Measurements from ENCODE around the gene SDK1.

The SDK1 gene

DNA sequence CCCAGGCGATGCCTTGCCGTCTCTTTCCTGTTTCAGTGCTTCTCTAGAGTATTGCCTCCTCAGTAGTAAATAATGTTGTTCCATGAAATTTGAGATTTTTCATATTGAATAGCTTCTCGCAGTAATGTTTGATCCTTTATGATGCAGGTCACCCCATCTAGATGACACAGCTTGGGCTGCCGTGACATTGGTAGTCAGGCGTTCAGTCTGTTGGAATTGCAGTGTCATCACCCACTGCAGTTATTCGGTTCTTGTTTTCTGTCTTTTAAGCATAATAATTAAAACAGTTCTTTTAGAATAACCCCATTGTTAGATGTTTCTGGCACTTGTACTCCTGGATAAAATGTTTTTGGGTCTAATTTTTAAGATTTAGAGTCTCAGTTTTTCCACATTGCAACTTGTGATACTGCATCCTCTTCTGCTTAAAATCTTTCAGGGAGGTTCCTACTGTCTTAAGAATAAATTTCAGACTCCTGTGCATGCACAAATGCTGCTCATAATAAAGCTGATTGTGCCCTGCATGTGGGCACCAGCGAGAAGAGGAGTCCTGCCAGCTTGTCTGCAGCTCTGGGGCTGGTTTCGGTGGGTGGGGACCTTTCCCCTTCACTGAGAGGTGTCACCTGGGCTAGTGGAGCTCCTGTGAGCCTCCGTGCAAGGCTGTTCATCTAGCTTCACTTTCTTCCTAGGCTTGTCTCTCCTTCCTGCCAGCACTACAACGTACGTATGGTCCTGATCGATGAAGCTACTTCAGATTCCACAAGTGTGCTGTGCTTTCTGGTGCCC is 44.8 kb downstream of the SDK1 start:
- no peak for DNase-seq

DNA sequence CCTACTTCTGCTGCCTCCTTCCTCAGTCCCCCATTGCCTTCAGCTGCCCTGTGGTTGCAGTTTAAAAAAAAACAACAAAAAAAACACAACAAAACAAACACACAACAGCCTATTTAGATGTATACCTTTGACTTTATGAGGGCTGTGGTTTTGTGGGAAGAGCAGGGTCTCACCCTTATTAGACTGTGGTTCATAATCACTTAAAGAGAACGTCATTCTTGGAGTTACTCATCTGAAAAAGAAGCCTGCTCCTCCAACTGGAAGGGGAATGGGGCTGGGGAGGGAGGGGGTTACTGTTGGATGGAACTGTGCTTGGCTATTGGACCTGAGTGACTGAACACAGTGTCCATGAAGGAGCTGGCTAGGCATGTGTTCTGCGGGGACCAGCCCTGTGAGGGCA is 48.1 kb downstream of the SDK1 start:
- DNase-seq, result no peak

- DNase-seq, result no peak
These were observed 55.1 kb downstream of the SDK1 start for GRCh38 chr7:3356173-3356572.

DNA sequence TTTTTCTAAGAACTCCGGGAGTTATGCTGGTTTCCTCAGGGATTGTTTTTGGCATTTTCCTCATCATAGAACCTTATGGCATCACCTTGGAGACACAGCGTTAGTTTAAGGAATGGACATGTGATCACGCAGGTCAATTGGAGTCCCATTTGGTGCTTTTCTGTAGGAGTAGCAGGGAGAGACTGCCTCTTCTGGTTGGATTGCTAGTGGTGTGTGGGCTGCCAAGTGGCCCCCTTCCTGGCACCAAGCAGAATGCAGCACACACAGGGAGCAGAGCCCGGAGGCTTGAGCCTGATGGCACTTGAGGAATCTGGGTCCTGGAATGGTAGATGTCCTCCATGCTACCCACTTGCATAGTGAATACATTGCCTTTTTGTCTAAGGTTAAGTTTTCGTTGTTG is 57.9 kb downstream of the SDK1 start:
- DNase-seq, result no peak

DNA sequence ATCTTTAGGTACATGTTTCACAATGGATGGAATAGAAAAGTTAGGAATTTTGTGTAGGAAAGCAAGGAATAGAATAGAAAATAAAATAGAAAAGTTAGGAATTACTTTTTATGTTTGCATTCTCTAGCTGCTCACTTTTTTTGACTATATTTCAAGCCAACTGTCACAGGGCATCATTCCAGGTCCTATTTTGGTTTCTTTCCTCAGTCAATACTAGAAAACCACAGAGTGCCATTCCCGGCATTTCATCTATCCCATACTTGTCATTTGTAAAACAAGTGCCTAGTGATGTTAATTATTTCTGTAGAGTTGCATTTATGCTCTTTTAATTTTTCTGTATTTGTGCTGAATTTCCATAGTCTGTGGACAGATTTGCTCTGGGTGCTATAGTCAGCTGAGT is 66.2 kb downstream of the SDK1 start:
- no peak for DNase-seq

GRCh38 chr7:3370068-3370830 is 69.2 kb downstream of the SDK1 start:
- DNase-seq, result no peak

- DNase-seq, result no peak
These were observed 69.9 kb downstream of the SDK1 start for GRCh38 chr7:3370921-3371320.

- no peak for DNase-seq
These were observed 70.5 kb downstream of the SDK1 start for GRCh38 chr7:3371601-3372000.

GRCh38 chr7:3374239-3374638 is 73.2 kb downstream of the SDK1 start:
- DNase-seq, result no peak

- DNase-seq, result no peak
These were observed 77.5 kb downstream of the SDK1 start for GRCh38 chr7:3378390-3379150.

GRCh38 chr7:3380034-3380433 is 79.0 kb downstream of the SDK1 start:
- no peak for DNase-seq

GRCh38 chr7:3380886-3381685 is 80.0 kb downstream of the SDK1 start:
- no peak for DNase-seq

DNA sequence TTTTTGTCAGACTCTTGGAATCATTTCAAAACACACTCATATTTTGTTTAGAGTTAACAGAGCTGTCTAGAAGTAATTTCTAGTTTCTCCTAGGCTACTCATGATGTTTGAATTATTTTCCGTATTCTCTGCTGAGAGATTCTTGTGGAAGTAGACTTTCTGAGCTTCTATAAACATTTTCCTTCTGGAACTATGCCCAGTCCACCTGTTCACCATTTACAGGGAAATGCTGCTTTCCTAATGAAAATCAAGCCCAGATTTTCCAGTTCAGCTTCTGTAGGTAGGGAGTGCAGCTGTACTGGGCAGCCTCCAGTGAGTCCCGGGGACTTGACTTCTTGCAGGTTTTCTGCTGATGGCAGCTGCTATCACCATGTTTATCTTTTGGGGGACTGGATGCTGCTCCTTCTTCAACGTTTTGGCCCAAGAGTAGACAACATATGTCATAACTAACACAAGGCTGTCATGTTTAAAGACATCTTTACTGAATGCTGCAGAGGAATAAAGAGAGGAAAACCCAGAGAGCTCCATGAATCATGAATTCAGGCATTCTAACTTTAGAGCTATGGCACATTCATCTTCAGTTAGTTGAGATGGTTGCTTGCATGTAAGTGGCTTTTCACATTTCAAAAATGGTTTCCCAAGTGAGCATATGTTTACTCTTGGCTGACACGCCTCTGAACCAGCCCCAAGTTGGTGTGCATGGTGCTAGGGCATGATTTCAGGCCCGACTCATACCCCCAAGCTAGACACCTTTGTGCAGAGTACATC is 85.6 kb downstream of the SDK1 start:
- DNase-seq, result no peak

- no peak for DNase-seq
These were observed 92.8 kb downstream of the SDK1 start for GRCh38 chr7:3393862-3394261.

DNA sequence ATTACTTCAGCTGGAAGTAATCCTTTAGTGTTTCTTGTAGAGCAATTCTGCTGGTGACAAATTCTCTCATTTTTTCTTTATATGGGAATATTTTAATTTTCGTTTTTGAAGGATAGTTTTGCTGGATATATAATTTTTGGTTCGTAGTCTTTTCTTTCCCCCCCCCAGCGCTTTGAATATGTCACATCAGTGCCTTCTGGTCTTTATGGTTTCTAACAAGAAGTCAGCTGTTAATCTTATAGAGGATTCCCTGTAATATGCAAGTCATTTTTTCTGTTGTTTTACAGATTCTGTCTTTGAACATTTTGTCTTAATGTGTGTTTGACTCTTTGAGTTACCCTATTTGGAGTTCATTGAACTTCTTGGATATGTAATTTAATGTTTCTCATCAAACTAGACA is 96.3 kb downstream of the SDK1 start:
- no peak for DNase-seq

GRCh38 chr7:3399858-3400257 is 98.8 kb downstream of the SDK1 start:
- peak; percentile 33 to 41 for DNase-seq

DNA sequence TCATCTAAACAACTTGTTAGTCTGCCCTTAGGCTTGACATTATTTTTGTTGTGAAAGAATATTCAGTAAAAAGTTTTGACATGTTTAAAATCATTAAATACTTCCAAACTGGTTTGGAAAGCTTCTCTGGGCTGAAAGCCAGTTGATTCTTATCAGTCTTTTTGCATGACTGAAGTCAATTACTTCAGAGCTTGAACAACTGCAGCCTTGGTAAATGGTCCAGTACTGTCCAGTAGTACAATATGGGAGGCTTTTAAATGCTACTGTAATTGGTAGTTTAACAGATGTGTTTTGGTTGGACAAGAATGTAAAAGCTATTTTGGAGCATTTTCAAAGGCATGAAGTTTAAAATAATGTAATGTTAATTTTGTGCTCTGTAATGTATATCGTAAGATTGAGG is 103.4 kb downstream of the SDK1 start:
- no peak for DNase-seq

DNA sequence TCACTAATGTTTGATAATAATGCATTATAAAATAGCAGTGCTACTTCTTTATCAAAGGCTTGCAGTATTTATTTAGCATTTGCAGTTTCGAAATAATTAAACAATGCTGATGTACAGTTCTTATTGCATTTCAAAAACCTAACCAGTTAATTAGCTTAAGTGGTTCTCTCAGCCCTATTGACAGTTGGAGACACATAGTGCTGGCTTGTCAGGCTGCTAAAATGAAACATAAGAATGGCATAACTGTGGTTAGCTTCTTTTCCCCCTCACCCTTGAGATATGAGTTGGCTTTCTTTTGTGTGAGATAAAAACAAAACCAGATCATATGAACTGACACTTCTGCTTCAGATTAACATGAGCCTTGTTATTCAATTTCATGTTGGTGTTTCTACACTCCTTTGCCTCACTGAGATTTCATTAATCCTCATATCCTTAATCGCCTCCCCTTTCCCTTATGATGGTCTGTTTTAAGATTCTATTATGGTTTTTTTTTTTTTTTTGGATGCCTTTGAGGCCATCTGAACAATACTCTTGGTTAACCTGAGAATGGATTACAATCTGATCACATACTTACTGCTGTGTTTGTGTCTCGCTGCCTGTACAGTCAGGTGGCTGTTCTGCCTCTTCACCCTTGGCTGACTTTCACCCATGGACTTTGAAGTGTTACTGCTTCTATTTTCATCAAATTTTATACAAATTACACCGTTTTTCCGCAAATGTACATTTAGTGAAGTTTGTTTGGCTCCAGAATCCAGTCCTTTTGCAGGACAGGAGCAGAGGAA is 108.0 kb downstream of the SDK1 start:
- no peak for DNase-seq

DNA sequence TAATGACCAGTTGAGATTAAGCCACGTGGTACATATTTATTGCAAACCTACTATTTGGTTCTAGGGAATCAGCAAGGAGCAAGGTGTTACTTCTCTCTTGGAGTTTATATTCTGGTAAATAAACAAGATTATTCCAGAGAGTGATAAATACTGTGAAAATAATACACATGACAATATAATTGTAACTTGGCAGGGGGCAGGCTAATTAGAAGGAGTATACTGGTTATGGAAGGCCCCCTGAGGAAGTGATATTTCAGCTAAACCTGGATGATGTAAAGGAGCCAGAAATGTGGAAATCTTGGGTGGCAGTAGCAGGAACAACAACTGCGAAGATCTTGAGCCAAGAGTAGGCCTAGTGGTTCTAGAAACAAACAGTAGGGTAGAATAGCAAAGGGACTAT is 111.8 kb downstream of the SDK1 start:
- no peak for DNase-seq

DNA sequence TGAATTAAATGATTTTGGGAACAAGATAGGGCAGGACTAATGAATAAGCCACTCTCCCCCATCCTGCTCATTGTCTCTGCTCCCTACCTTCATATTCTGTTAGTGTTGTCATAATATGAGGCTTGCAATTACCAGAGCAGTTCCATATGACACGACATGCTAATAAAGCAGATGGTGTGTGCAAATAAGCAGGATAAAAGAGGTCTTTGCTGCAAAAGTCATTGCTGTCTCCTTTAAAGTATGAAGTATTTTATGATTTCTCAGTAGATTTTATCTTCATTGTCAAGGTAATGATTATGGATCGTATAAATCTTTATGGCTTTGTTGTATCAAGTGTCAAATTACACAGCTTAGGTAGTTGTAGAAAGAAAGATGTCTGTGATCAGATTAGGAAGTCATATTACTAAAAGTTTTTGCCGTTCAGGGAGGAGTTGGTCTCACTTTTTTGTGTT is 114.8 kb downstream of the SDK1 start:
- DNase-seq, result no peak

DNA sequence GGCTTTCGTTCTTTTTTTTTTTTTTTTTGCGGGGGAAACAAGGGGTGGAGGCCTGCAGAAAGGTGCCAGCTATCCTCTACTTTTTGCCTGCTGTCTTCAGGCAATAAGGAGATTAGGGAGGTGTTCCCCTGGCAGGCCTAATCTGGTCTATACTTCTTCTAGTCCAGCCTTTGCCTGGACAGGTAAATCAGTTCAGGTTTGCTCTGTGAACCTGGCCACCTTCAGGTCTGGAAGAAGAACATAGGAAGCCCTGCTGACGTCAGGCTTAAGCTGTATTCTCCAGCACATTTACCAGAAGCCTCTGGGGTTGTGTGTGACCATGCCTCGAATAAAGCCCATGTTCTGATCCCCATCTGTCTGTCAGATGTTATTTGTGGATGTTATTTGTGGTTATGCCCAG is 115.4 kb downstream of the SDK1 start:
- DNase-seq, result no peak

Data from inflammatory macrophage treated with lipopolysaccharide for 1 hour (primary cell).